GM12878 (cell line): ENCODE results near the gene TCP1. TPM values are rescaled to one million over a fixed set of nuclear protein-coding genes. Genes with fewer than 3 reads are reported as not detected.
A peak's percentile ranks its signal among the peaks of the same experiment; 100 is the strongest.

Experiments
- CHD1 ChIP-seq: IDR thresholded peaks from 2 replicates; pipeline ENCODE4 v1.6.1; 2012; ENCODE audit warnings: low read depth, low read length, improper control_type of control experiment
- CHD4 ChIP-seq: fragments of 200-600 bp; sonication (generic); IDR thresholded peaks from 2 replicates; pipeline ENCODE4 v1.6.1; 2016; ENCODE audit warnings: mild to moderate bottlenecking
- E4F1 ChIP-seq: fragments of 450-650 bp; IDR thresholded peaks from 2 replicates; pipeline ENCODE4 v1.6.1; 2018; ENCODE audit warnings: borderline replicate concordance, mild to moderate bottlenecking; ENCODE audit not compliant: partially characterized antibody
- EGR1 ChIP-seq, 2 experiments: IDR thresholded peaks; 1 replicate in 1 of 2; 2 replicates in 1 of 2; pipeline ENCODE4 v1.6.1; 2011 to 2012; ENCODE audit warnings: low read depth in 2 of 2, low read length in 2 of 2, borderline replicate concordance in 1 of 2, mild to moderate bottlenecking in 1 of 2, moderate library complexity in 1 of 2
- EZH2 ChIP-seq: IDR thresholded peaks from 2 replicates; pipeline ENCODE4 v1.6.1; 2012; ENCODE audit warnings: low read depth, mild to moderate bottlenecking, control low read depth, inconsistent platforms, low read length, borderline replicate concordance; ENCODE audit not compliant: control insufficient read depth
- FOXK2 ChIP-seq: fragments of 450-650 bp; IDR thresholded peaks from 2 replicates; pipeline ENCODE4 v1.6.1; 2017; ENCODE audit warnings: mild to moderate bottlenecking, moderate library complexity
- LARP7 ChIP-seq: fragments of 450-650 bp; IDR thresholded peaks from 2 replicates; pipeline ENCODE4 v1.6.1; 2017; ENCODE audit warnings: mild to moderate bottlenecking
- MTA2 ChIP-seq: fragments of 450-650 bp; IDR thresholded peaks from 2 replicates; pipeline ENCODE4 v1.6.1; 2016; ENCODE audit warnings: low read depth, mild to moderate bottlenecking, moderate library complexity
- NBN ChIP-seq: fragments of 450-650 bp; IDR thresholded peaks from 2 replicates; pipeline ENCODE4 v1.6.1; 2016
- POLR2AphosphoS5 ChIP-seq: IDR thresholded peaks from 2 replicates; pipeline ENCODE4 v1.6.1; 2011; ENCODE audit warnings: mild to moderate bottlenecking, low read length, inconsistent platforms
- RAD51 ChIP-seq: fragments of 450-650 bp; IDR thresholded peaks from 2 replicates; pipeline ENCODE4 v1.6.1; 2016; ENCODE audit warnings: moderate library complexity, mild to moderate bottlenecking, inconsistent platforms
- RB1 ChIP-seq: fragments of 450-650 bp; formaldehyde crosslinking; IDR thresholded peaks from 2 replicates; pipeline ENCODE4 v1.6.1; 2017; ENCODE audit warnings: mild to moderate bottlenecking, borderline replicate concordance
- RELB ChIP-seq: fragments of 450-650 bp; IDR thresholded peaks from 2 replicates; pipeline ENCODE4 v1.6.1; 2017; ENCODE audit warnings: low read depth, mild to moderate bottlenecking, moderate library complexity
- SREBF2 ChIP-seq: IDR thresholded peaks from 2 replicates; pipeline ENCODE4 v1.6.1; 2012; ENCODE audit warnings: mild to moderate bottlenecking, low read length
- SUPT20H ChIP-seq: IDR thresholded peaks from 2 replicates; pipeline ENCODE4 v1.6.1; 2011; ENCODE audit warnings: low read depth, mild to moderate bottlenecking, low read length, moderate library complexity, borderline replicate concordance; ENCODE audit not compliant: control insufficient read depth
- ZNF217 ChIP-seq: fragments of 450-650 bp; IDR thresholded peaks from 2 replicates; pipeline ENCODE4 v1.6.1; 2017; ENCODE audit warnings: antibody characterized with exemption, mild to moderate bottlenecking
- ZZZ3 ChIP-seq: IDR thresholded peaks from 2 replicates; pipeline ENCODE4 v1.6.1; 2011; ENCODE audit warnings: low read depth; ENCODE audit not compliant: control insufficient read depth, insufficient read length
- polyA plus RNA-seq, 11 experiments: library from polyadenylated mRNA; depleted of rRNA in 4 of 11; unstranded in 6 of 11; stranded (reverse) in 5 of 11; fragments of >200 nt; fragmentation: Nextera tagmentation in 4 of 11; fragmentation: Illumina TruSeq in 1 of 11; extraction: Ambion mirVana in 4 of 11; extraction: Trizol in 1 of 11; gene quantifications; 1 replicate in 1 of 11; 2 replicates in 10 of 11; pipeline versions ENCODE4 v1.2.1 to v1.2.3, GENCODE V29; 2011 to 2016; ENCODE audit warnings: inconsistent platforms in 2 of 11, missing spikeins in 2 of 11, low read depth in 1 of 11
- total RNA-seq, 4 experiments: library from RNA; depleted of rRNA in 3 of 4; stranded (reverse); fragments of >200 nt in 3 of 4; fragmentation: Illumina TruSeq in 1 of 4; extraction: Trizol in 1 of 4; gene quantifications; 2 replicates each; pipeline versions ENCODE4 v1.2.1 to v1.2.3, GENCODE V29; 2013 to 2021
- TF ChIP-seq, protein P1 (sequence below): fragments of 450-650 bp; formaldehyde crosslinking; IDR thresholded peaks from 2 replicates; pipeline ENCODE4 v1.4.0; 2020; ENCODE audit warnings: mild to moderate bottlenecking, moderate library complexity
- TF ChIP-seq, protein P2 (sequence below): fragments of 450-650 bp; IDR thresholded peaks from 2 replicates; pipeline ENCODE4 v1.6.1; 2016; ENCODE audit warnings: mild to moderate bottlenecking
- TF ChIP-seq, protein P3 (sequence below): fragments of 450-650 bp; IDR thresholded peaks from 2 replicates; pipeline ENCODE4 v1.6.1; 2014; ENCODE audit warnings: mild to moderate bottlenecking

TCP1 gene
- total and polyA plus RNA-seq, 10 of the 15 experiments (the other 5 are each of a cell fraction or from before 2014, with no cell fraction given) = 133 to 457 (median 306) TPM

DNA sequence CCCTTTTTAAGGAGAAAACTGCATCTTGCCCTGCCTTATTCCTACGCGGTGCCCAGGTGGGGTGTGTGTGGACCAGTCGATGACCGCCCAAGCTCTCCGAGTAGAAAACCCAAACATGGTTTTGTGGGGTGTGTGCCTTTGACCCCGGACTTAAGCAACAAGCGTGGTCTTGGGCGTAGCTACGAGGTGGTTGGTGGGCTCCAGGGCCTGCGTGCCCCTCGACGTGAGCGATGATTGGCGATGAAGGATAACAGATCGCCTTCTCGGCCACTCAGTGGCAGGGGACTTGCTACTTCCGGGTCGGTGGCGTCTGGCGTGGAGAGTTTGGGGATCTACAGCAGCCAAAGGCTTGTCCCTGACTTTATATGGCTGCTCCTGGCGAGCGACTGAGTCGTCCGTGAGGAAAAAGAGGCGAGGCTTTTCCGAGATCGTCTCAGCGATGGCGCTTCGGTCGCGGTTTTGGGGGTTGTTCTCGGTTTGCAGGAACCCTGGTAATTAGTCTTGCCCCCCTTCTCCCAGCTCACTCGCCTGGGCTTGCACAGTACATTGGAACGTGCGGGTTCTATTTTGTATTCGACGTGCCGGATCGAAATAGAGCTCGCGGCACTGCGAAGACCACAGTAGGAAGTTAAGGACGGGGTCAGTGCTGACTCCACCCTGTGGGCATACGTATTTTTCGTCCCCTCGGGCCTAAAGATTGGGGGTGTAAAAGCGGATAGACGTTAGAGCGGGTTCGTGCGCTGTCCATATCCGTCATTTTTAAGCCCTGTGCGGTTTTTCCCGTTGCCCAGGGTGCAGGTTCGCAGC is 950 bp upstream of the TCP1 start, which contains the start of gene MRPL18 (continued):
- TF ChIP-seq E4F1 = peak; percentile 94
- TF ChIP-seq SREBF2 = no peak
- TF ChIP-seq EGR1 (IDR thresholded peaks at IDR 0.05; ENCODE audit: borderline replicate concordance in 1 of 2, low read depth in 2 of 2, low read length in 2 of 2) = peak in 1 of 2 experiments; percentile 62; a peak in 1 of 3 replicates
- no peak for TF ChIP-seq CHD4
- TF ChIP-seq CHD1 = no peak
- peak; percentile 16; the same call in 1 of the 2 replicates for TF ChIP-seq RAD51
- peak; percentile 82 for TF ChIP-seq POLR2AphosphoS5
- TF ChIP-seq SUPT20H = no peak
- peak; percentile 73 for TF ChIP-seq FOXK2
- no peak for TF ChIP-seq EZH2
- peak; percentile 71 for TF ChIP-seq MTA2
- 0 out of 2 replicates have a peak, but pooled peaks have one; percentile 72 for TF ChIP-seq LARP7
- TF ChIP-seq, protein P1, sequence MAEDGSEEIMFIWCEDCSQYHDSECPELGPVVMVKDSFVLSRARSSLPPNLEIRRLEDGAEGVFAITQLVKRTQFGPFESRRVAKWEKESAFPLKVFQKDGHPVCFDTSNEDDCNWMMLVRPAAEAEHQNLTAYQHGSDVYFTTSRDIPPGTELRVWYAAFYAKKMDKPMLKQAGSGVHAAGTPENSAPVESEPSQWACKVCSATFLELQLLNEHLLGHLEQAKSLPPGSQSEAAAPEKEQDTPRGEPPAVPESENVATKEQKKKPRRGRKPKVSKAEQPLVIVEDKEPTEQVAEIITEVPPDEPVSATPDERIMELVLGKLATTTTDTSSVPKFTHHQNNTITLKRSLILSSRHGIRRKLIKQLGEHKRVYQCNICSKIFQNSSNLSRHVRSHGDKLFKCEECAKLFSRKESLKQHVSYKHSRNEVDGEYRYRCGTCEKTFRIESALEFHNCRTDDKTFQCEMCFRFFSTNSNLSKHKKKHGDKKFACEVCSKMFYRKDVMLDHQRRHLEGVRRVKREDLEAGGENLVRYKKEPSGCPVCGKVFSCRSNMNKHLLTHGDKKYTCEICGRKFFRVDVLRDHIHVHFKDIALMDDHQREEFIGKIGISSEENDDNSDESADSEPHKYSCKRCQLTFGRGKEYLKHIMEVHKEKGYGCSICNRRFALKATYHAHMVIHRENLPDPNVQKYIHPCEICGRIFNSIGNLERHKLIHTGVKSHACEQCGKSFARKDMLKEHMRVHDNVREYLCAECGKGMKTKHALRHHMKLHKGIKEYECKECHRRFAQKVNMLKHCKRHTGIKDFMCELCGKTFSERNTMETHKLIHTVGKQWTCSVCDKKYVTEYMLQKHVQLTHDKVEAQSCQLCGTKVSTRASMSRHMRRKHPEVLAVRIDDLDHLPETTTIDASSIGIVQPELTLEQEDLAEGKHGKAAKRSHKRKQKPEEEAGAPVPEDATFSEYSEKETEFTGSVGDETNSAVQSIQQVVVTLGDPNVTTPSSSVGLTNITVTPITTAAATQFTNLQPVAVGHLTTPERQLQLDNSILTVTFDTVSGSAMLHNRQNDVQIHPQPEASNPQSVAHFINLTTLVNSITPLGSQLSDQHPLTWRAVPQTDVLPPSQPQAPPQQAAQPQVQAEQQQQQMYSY (CRISPR knock-in tag) = no peak
- TF ChIP-seq, protein P2, sequence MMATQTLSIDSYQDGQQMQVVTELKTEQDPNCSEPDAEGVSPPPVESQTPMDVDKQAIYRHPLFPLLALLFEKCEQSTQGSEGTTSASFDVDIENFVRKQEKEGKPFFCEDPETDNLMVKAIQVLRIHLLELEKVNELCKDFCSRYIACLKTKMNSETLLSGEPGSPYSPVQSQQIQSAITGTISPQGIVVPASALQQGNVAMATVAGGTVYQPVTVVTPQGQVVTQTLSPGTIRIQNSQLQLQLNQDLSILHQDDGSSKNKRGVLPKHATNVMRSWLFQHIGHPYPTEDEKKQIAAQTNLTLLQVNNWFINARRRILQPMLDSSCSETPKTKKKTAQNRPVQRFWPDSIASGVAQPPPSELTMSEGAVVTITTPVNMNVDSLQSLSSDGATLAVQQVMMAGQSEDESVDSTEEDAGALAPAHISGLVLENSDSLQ = peak; percentile 99
- no peak for TF ChIP-seq ZNF217
- TF ChIP-seq NBN = no peak; the same call in 1 of the 2 replicates
- TF ChIP-seq RB1 = peak; percentile 19; the same call in 1 of the 2 replicates
- TF ChIP-seq ZZZ3 = no peak
- TF ChIP-seq, protein P3, sequence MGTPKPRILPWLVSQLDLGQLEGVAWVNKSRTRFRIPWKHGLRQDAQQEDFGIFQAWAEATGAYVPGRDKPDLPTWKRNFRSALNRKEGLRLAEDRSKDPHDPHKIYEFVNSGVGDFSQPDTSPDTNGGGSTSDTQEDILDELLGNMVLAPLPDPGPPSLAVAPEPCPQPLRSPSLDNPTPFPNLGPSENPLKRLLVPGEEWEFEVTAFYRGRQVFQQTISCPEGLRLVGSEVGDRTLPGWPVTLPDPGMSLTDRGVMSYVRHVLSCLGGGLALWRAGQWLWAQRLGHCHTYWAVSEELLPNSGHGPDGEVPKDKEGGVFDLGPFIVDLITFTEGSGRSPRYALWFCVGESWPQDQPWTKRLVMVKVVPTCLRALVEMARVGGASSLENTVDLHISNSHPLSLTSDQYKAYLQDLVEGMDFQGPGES = peak; percentile 92
- TF ChIP-seq RELB = peak; percentile 77; the same call in 1 of the 2 replicates
